GM10266 (cell line): ENCODE results near the gene USP34.

Experiments used
- DNase-seq: peaks from one replicate; pipeline ENCODE4 v3.0.0; 2012; ENCODE audit errors: extremely low spot score
- CTCF ChIP-seq: IDR thresholded peaks from 2 replicates; pipeline ENCODE4 v1.5.1; 2012; ENCODE audit warnings: mild to moderate bottlenecking, low read depth; ENCODE audit not compliant: control insufficient read depth, insufficient read depth; ENCODE audit errors: missing control alignments

USP34 gene

GRCh38 chr2:61235716-61236115, 235.2 kb downstream of the USP34 start:
- no peak for DNase-seq

DNA sequence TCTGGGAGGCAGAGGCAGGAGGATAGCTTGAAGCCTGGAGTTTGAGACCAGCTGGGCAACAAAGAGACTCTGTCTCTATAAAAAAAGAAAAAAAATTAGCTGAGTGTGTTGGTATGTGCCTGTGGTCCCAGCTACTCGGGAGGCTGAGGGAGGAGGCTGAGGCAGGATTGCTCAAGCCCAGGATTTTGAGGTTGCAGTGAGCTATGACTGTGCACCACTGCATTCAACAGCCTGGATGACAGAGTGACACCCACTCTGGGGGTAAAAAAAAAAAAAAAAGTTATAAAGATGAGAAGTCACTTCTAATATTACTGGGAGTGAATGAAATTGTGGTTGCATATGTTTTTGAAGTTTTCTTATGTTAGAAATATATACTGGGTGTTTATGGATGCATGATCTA, 237.3 kb downstream of the USP34 start:
- no peak for DNase-seq
- TF ChIP-seq CTCF: no peak

More at GRCh38 chr2:61235716-61236115, 235.2 kb downstream of the USP34 start:
- no peak for TF ChIP-seq CTCF

DNA sequence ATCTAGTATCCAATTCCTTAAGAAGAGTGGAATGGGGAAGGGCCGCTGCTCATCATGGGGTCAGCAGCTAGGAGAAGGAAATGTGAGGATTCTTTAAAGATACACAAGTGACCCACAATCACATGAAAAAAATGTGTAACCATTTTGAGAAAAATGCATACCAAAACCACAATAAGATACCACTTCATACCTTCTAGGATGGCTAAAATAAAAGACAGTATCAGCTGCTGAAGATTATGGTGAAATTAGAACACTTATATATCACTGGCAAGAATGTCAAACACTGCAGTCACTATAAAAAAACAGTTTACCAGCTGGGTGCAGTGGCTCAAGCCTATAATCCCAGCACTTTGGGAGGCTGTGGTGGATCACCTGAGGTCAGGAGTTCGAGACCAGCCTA, 241.0 kb downstream of the USP34 start:
- no peak for DNase-seq
- TF ChIP-seq CTCF: no peak

DNA sequence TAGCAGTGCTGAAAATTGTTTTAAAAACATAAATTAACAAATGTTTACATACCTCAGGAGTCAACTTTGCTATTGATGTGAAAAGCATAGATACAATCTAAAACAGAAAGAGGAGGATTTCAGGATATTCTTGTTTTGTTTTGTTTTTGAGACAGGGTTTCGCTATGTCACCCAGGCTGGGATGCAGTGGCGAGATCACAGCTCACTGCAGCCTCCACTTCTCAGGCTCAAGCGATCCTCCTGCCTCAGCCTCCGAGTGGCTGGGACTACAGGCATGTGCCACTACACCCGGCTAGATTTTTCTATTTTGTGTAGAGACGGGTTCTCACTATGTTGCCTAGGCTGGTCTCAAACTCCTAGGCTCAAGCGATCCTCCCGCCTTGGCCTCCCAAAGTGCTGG, 248.3 kb downstream of the USP34 start:
- TF ChIP-seq CTCF: no peak
- DNase-seq: no peak

GRCh38 chr2:61221819-61222218, 249.1 kb downstream of the USP34 start:
- DNase-seq: no peak
- TF ChIP-seq CTCF: no peak

- DNase-seq: no peak
- no peak for TF ChIP-seq CTCF
Measured at GRCh38 chr2:61220768-61221167, 250.1 kb downstream of the USP34 start.

GRCh38 chr2:61218817-61219170, 252.1 kb downstream of the USP34 start:
- no peak for TF ChIP-seq CTCF
- no peak for DNase-seq
